HG02798 (cell line): ENCODE results near the gene FAM131A.

Experiments
- ATAC-seq: cut with Tn5 transposase; IDR thresholded peaks from one replicate; pipeline ENCODE4 v1.9.1; 2021; ENCODE audit warnings: mild to moderate bottlenecking; ENCODE audit not compliant: unreplicated experiment, poor library complexity

Gene FAM131A

GRCh38 chr3:184315871-184316661 lies 21.3 kb upstream of the FAM131A start:
- ATAC-seq: no peak

DNA sequence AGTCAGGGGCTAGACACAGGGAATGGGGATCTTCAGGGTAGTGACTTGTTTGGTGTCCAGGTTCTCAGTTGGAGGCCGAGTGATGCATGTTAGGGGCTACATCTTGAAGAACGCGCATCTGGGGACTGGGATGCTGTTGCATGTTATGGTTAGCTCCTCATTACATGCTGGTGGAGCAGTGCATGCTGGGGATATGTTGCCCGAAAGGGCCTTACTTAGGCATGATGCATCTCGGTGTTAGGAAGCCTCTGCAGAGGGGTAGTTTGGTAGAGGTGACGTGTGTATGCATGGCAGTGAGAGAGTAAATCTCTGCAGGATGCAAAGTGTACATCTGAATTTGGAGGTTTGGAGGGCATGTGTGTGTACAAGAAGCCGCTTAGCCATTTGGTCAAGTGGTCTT lies 20.6 kb upstream of the FAM131A start:
- ATAC-seq: no peak

DNA sequence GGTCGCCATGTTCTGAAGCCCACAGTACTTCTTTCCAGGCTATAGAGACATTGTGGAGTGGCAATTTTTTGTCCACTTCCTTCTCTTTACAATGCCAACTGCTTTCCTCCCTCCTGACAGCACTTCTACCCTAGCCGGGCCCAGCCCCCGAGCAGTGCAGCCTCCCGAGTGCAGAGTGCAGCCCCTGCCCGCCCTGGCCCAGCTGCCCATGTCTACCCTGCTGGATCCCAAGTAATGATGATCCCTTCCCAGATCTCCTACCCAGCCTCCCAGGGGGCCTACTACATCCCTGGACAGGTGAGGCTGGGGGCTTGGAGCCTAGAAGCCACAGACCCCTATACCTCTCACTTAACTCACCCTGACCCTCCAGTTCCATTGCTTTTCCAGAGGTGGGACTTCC lies 20.2 kb upstream of the FAM131A start:
- ATAC-seq: no peak

DNA sequence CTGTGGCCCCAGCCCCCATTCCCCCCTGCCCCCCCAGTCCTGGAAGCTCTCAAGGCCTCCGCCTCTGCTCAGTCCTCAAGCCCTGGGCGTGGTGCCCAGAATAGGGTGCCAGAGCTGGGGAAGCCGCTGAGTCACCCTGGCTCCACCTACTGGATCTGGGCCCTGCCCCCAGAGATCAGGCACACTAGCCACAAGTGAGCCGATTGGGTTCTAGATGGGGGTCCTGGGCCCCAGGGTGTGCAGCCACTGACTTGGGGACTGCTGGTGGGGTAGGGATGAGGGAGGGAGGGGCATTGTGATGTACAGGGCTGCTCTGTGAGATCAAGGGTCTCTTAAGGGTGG lies 17.3 kb upstream of the FAM131A start:
- ATAC-seq: no peak

DNA sequence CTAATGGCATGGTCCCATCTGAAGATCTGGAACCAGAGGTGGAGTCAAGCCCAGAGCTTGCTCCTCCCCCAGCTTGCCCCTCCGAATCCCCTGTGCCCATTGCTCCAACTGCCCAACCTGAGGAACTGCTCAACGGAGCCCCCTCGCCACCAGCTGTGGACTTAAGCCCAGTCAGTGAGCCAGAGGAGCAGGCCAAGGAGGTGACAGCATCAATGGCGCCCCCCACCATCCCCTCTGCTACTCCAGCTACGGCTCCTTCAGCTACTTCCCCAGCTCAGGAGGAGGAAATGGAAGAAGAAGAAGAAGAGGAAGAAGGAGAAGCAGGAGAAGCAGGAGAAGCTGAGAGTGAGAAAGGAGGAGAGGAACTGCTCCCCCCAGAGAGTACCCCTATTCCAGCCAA lies 15.7 kb upstream of the FAM131A start:
- no peak for ATAC-seq

GRCh38 chr3:184322731-184323487 lies 14.5 kb upstream of the FAM131A start:
- ATAC-seq: no peak

- no peak for ATAC-seq
These were observed 13.7 kb upstream of the FAM131A start for GRCh38 chr3:184323696-184324095.

DNA sequence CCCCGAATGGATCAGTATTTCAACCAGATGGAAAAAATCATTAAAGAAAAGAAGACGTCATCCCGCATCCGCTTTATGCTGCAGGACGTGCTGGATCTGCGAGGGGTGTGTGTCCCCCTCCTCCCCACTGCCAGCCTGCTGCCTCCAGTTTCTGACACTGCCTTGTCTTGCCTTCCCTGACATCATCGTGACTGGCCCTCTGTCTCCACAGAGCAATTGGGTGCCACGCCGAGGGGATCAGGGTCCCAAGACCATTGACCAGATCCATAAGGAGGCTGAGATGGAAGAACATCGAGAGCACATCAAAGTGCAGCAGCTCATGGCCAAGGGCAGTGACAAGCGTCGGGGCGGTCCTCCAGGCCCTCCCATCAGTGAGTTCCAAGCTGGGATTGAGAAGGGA lies 12.1 kb upstream of the FAM131A start:
- ATAC-seq: no peak

DNA sequence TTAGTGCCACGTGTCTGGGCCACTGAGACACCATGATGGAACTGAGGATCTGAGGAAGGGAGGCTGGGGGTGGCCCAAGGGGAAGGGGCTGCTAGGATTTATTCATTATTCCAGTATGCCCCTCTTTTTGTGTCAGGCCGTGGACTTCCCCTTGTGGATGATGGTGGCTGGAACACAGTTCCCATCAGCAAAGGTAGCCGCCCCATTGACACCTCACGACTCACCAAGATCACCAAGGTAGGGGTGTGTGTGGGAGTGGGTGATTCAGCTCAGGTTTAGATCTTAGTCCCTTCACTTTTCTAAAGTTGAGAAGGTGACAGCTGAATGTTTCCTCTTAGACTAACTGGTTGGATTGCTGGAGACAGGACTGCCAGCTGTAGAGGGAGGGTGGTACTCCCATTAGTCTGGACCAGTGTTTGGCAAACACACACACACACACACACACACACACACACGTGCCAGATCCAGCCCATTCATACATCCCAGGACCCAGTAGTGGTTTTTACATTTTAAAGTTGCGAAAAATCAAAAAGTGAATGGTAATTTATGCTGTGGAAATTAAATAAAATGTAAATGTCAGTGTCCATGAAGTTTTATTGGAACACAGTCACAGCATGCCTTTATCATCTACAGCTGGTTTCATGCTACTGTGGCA lies 11.6 kb upstream of the FAM131A start:
- ATAC-seq: no peak

- ATAC-seq: no peak
These were observed 10.2 kb upstream of the FAM131A start for GRCh38 chr3:184327171-184327570.

DNA sequence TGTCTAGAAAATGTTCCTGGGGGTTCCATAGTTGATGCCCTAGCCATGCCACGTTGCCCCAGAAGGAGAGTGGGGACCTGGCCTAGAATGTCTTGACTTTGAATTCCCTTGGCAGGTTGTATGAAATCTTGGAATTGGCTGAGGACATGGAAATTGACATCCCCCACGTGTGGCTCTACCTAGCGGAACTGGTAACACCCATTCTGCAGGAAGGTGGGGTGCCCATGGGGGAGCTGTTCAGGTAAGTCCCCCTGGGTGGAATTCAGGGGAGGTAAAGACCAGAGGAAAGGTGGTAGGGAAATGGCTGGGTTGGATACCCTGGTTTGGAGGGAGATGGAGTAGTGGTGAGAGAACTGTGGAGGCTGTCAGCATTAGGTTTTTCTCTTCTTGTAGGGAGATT lies 8.9 kb upstream of the FAM131A start:
- no peak for ATAC-seq

DNA sequence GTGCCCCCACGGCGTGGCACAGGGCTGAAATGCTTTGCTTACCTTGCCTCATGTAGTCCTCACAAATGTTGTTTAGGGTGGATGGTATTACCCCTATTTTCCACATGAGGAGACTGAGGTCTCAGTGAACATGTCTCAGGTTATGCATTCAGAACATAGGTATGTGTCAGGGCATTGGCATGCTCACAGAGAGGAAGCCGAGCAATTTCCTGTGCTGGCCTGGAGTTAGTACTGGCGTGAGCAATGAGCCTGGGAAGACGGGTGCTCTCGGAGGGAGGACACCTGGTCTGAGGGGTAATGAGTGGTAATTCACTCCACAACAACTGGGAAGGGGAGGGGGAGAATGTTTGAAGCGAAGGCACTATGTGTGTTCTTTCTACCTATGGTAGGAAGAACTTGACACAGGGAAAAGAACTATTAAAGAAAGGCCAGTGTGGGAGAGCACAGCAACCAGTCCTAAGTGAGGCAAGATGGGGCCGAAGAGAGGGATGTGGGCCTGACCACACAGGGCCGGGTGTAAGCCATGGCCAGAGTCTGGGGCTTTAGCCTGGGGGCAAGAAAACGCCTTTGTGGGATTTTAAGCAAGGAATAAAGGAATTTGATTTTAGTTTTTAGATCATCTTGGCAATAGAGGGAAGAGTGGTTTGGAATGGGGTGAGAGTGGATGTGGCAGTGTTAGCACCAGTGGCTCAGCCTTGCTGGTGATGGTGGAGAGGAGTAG lies 4.9 kb upstream of the FAM131A start:
- ATAC-seq: no peak

DNA sequence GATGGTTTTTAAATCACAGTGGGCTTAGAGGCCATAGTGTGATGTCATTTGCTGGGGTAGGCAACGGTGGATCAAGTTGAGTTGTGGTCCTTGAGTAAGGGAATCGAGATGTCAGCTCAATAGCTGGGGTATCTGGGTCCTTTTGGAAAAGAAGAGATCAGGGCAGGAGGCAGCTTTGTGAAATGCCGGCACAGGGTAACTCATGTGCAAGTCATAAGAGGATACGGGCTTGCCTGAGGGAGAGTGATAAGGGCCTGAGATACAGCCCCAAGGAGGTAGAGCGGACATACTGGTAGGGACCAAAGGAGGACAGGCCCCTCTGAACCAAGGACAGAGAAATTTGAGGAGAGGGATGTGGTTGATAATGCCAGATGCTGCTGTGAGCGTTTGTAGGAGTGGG lies 4.2 kb upstream of the FAM131A start:
- ATAC-seq: no peak

GRCh38 chr3:184333700-184334099 lies 3.7 kb upstream of the FAM131A start:
- ATAC-seq: no peak

DNA sequence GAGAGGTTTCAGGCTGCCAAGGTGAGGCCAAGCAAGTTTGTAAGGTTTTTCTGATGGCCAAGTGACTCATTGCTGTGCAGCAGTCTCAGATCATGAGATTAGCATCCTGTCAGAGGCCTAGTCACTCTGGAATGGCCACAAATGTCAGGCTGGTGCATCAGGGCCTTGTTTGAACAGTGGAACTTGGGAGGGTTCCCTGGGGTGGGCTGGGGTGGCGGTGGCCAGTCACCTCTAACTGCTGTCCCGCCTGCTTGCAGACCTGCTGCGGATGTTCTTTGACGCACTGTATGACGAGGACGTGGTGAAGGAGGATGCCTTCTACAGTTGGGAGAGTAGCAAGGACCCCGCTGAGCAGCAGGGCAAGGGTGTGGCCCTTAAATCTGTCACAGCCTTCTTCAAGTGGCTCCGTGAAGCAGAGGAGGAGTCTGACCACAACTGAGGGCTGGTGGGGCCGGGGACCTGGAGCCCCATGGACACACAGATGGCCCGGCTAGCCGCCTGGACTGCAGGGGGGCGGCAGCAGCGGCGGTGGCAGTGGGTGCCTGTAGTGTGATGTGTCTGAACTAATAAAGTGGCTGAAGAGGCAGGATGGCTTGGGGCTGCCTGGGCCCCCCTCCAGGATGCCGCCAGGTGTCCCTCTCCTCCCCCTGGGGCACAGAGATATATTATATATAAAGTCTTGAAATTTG lies 2.8 kb upstream of the FAM131A start:
- ATAC-seq: no peak

DNA sequence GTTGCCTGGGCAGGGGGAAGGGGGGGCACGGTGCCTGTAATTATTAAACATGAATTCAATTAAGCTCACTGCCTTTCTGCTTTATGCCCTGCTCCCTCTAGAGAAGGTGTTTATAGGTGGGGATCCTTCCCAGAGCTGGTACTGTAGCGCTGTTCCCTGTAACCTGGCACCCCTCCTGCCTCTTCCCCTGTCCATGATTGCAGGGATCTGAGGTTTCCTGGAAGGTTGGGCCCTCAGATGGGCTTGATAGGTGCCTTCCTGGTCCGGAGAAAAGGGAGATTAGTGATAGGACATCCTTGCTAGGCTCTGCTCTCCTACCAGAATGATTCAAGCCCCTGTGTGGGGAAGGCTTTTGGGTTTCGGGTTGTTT lies 2.1 kb upstream of the FAM131A start:
- peak; percentile 3 for ATAC-seq

DNA sequence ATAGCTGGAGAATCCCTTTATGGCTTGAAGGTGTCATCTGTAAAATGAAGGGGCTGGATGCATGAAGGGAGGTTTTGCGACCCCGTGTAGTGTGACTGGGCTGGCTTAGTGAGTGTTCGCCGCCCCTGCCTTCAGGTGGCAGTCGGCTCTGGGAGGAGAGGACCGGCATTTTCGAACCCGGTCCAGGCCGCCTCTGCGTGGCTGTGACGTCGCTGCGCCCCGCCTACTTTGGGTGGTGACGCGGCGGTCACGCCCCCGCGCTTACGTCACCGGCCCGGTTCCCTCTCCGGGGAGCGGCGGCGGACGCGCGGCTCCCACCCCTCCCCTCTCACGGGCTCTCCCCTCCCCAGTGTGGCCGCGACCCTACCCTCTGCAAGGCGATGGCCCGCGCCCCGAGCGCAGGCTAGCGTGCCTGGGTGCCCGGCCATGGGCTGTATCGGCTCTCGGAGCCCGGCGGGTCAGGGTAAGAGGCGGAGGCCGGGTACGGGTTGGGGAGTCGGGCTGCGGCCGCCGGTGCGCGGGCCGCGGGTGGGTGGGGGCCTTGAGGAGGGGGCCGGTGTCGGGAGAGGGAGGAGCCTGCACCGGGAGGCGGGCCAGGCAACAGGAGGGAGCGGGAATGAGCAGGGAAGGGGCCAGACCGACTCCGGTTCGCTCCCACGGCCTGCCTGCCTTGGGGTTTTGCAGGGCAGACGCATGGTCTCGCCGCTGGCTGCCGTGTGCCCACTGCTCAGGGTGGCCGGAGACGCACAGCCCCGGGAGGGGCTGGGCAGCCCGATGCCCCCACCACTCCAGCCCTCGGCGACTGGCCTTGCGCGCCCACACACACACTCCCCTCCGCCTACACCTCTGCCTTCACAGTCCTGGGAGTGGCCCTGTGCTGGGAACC lies 1.5 kb upstream of the FAM131A start:
- peak; percentile 86 for ATAC-seq

- no peak for ATAC-seq
These were observed 627 bp upstream of the FAM131A start for GRCh38 chr3:184336547-184337398.
